H9 (cell line): Measurements from ENCODE around the gene GPR107. TPM values are rescaled to one million over a fixed set of nuclear protein-coding genes. Genes with fewer than 3 reads are reported as not detected.

Experiments used
- DNase-seq: peaks from one replicate; pipeline ENCODE4 v3.0.0-alpha.2; 2017
- H2AFZ ChIP-seq: one replicate; pipeline ENCODE4 v1.6.1; 2013; ENCODE audit warnings: mild to moderate bottlenecking, low read length, control low read depth, moderate library complexity
- H2AK5ac ChIP-seq: 2 replicates; pipeline ENCODE4 v1.6.1; 2013; ENCODE audit warnings: low read length, control low read depth, mixed read lengths; ENCODE audit not compliant: insufficient read length
- H2BK120ac ChIP-seq: one replicate; pipeline ENCODE4 v1.6.1; 2013; ENCODE audit warnings: low read depth, mild to moderate bottlenecking, low read length, control low read depth, inconsistent platforms; ENCODE audit not compliant: poor library complexity, severe bottlenecking
- H2BK12ac ChIP-seq: 2 replicates; pipeline ENCODE4 v1.6.1; 2013; ENCODE audit warnings: low read length, control low read depth, mixed read lengths, low read depth; ENCODE audit not compliant: insufficient read length
- H2BK15ac ChIP-seq: 2 replicates; pipeline ENCODE4 v1.6.1; 2013; ENCODE audit warnings: low read depth, low read length, control low read depth
- H2BK20ac ChIP-seq: one replicate; pipeline ENCODE4 v1.6.1; 2013; ENCODE audit warnings: low read depth, mild to moderate bottlenecking, low read length, control low read depth, inconsistent platforms; ENCODE audit not compliant: poor library complexity, severe bottlenecking
- H2BK5ac ChIP-seq: 2 replicates; pipeline ENCODE4 v1.6.1; 2013; ENCODE audit warnings: low read length, control low read depth, mixed read lengths; ENCODE audit not compliant: insufficient read length
- H3K14ac ChIP-seq: 2 replicates; pipeline ENCODE4 v1.6.1; 2013; ENCODE audit warnings: low read length, control low read depth; ENCODE audit not compliant: insufficient read depth
- H3K18ac ChIP-seq: 2 replicates; pipeline ENCODE4 v1.6.1; 2013; ENCODE audit warnings: low read depth, mild to moderate bottlenecking, mixed read lengths, low read length, control low read depth; ENCODE audit not compliant: insufficient read length
- H3K23ac ChIP-seq: 2 replicates; pipeline ENCODE4 v1.6.1; 2013; ENCODE audit warnings: low read length, control low read depth, mixed read lengths, low read depth; ENCODE audit not compliant: insufficient read length
- H3K23me2 ChIP-seq: 2 replicates; pipeline ENCODE4 v1.6.1; 2013; ENCODE audit warnings: low read depth, mild to moderate bottlenecking, mixed read lengths, low read length, control low read depth; ENCODE audit not compliant: insufficient read length, poor library complexity, severe bottlenecking
- H3K27ac ChIP-seq: 2 replicates; pipeline ENCODE4 v1.5.1; 2013; ENCODE audit warnings: low read length, control low read depth, mixed read lengths, low read depth; ENCODE audit not compliant: insufficient read length
- H3K27me3 ChIP-seq: 2 replicates; pipeline ENCODE4 v1.6.1; 2013; ENCODE audit warnings: low read length, control low read depth, inconsistent platforms; ENCODE audit not compliant: insufficient read depth
- H3K4ac ChIP-seq: 2 replicates; pipeline ENCODE4 v1.6.1; 2013; ENCODE audit warnings: low read depth, mild to moderate bottlenecking, control low read depth, inconsistent platforms, low read length, moderate library complexity
- H3K4me1 ChIP-seq: 2 replicates; pipeline ENCODE4 v1.6.1; 2013; ENCODE audit warnings: low read length, control low read depth, inconsistent platforms; ENCODE audit not compliant: insufficient read depth
- H3K4me2 ChIP-seq: 2 replicates; pipeline ENCODE4 v1.6.1; 2013; ENCODE audit warnings: low read length, control low read depth, mixed read lengths; ENCODE audit not compliant: insufficient read length, insufficient read depth
- H3K56ac ChIP-seq: 2 replicates; pipeline ENCODE4 v1.6.1; 2013; ENCODE audit warnings: low read depth, mild to moderate bottlenecking, mixed read lengths, low read length, control low read depth; ENCODE audit not compliant: insufficient read length
- H3K79me1 ChIP-seq: 2 replicates; pipeline ENCODE4 v1.6.1; 2013; ENCODE audit warnings: low read depth, mild to moderate bottlenecking, moderate library complexity, low read length, control low read depth, inconsistent platforms; ENCODE audit not compliant: insufficient read depth, poor library complexity, severe bottlenecking
- H3K79me2 ChIP-seq: 2 replicates; pipeline ENCODE4 v1.6.1; 2013; ENCODE audit warnings: low read length, control low read depth, inconsistent platforms; ENCODE audit not compliant: insufficient read depth
- H3K9ac ChIP-seq: 2 replicates; pipeline ENCODE4 v1.6.1; 2013; ENCODE audit warnings: low read length, control low read depth, mixed read lengths; ENCODE audit not compliant: insufficient read length; ENCODE audit errors: extremely low read depth
- H3K9me3 ChIP-seq: one replicate; pipeline ENCODE4 v1.6.1; 2013; ENCODE audit warnings: low read depth, low read length, inconsistent platforms; ENCODE audit not compliant: control insufficient read depth
- H3T11ph ChIP-seq: one replicate; pipeline ENCODE4 v1.6.1; 2013; ENCODE audit warnings: mild to moderate bottlenecking, low read length, control low read depth, inconsistent platforms
- H4K20me1 ChIP-seq: one replicate; pipeline ENCODE4 v1.6.1; 2013; ENCODE audit not compliant: control insufficient read depth, insufficient read length, insufficient read depth
- H4K5ac ChIP-seq: 2 replicates; pipeline ENCODE4 v1.6.1; 2013; ENCODE audit warnings: low read depth, mild to moderate bottlenecking, mixed read lengths, low read length, control low read depth; ENCODE audit not compliant: insufficient read length
- H4K8ac ChIP-seq: replicated peaks from 2 replicates; pipeline ENCODE4 v1.6.1; 2013; ENCODE audit warnings: low read length, control low read depth, mixed read lengths, low read depth; ENCODE audit not compliant: insufficient read length
- H4K91ac ChIP-seq: 2 replicates; pipeline ENCODE4 v1.6.1; 2013; ENCODE audit warnings: low read depth, mild to moderate bottlenecking, moderate library complexity, mixed read lengths, low read length, control low read depth; ENCODE audit not compliant: insufficient read length
- H3K27ac Mint-ChIP-seq, 3 experiments: 2 replicates in 2 of 3; 3 replicates in 1 of 3; pipeline ENCODE4 v1.8.0; 2020 to 2021; ENCODE audit warnings: mixed read lengths in 3 of 3, mild to moderate bottlenecking in 1 of 3, moderate library complexity in 1 of 3
- H3K27me3 Mint-ChIP-seq: 2 replicates; pipeline ENCODE4 v1.8.0; 2021; ENCODE audit warnings: low read depth, mild to moderate bottlenecking, moderate library complexity, mixed read lengths
- H3K36me3 Mint-ChIP-seq, 3 experiments: 2 replicates in 2 of 3; 3 replicates in 1 of 3; pipeline ENCODE4 v1.8.0; 2020 to 2021; ENCODE audit warnings: low read depth in 3 of 3, mixed read lengths in 3 of 3; ENCODE audit not compliant: insufficient read depth in 1 of 3
- H3K4me1 Mint-ChIP-seq, 2 experiments: 2 replicates each; pipeline ENCODE4 v1.8.0; 2020; ENCODE audit warnings: mixed read lengths in 2 of 2
- H3K4me3 Mint-ChIP-seq, 2 experiments: 2 replicates in 1 of 2; 3 replicates in 1 of 2; pipeline ENCODE4 v1.8.0; 2020 to 2021; ENCODE audit warnings: mild to moderate bottlenecking in 2 of 2, mixed read lengths in 2 of 2, moderate library complexity in 1 of 2
- H3K9me3 Mint-ChIP-seq, 2 experiments: 2 replicates in 1 of 2; 3 replicates in 1 of 2; pipeline ENCODE4 v1.8.0; 2020; ENCODE audit warnings: mild to moderate bottlenecking in 2 of 2, mixed read lengths in 2 of 2, moderate library complexity in 1 of 2
- CTCF ChIP-seq: fragments of 200-600 bp; sonication (generic); conservative IDR thresholded peaks from 3 replicates; pipeline ENCODE4 v1.8.0; 2021; ENCODE audit warnings: antibody characterized with exemption, mild to moderate bottlenecking
- WGBS: extraction: QIAGEN DNeasy Blood & Tissue Kit; methylation state at CpG from one replicate; pipeline ENCODE4 v1.1.7; 2013; ENCODE audit warnings: missing lambda C conversion rate, low lambda C conversion rate, mixed read lengths; ENCODE audit not compliant: insufficient read length; ENCODE audit errors: extremely low coverage; 5-methylcytosine and 5-hydroxymethylcytosine counted together
- total RNA-seq: library from RNA; stranded (reverse); gene quantifications from 2 replicates; pipeline ENCODE4 v1.2.1, GENCODE V29; 2021

The GPR107 gene
- total RNA-seq, 1 experiment from 2014 or later: 38.0 TPM

DNA sequence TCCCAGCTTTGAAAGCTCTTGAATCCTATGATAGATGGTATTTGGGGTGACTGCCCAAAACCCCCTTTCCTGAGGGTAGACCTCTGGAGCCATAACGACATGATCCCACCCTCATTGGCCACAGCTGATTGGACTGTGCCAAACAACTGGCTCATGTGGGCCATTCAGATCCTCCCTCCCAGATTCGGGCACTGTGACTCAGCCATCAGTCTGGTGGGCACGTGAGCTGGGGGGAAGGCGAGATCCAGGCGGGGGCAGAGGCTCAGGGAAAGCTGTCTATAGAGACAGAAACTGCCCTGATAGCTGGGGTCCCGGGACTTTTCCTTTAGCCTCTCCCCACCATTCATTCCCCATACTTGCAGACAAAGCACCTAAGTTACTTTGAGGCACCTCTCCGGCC is 103.4 kb downstream of the GPR107 start:
- Histone ChIP-seq H4K5ac (no peak overlapping the region), H2BK15ac (no peak overlapping the region), H3K23me2 (no peaks in the 10 kb centered on the region), H3K27ac (no peak overlapping the region), H2BK20ac (no peak overlapping the region), H3K27me3 (no peaks in the 10 kb centered on the region), H3K9ac (no peak overlapping the region), H3K56ac (no peak overlapping the region), H2BK120ac (no peak overlapping the region), H3K4me2 (no peak overlapping the region), H3K23ac (no peak overlapping the region), H3K4me1 (peaks cover 2% of the 10 kb centered on the region; the same call in 1 of the 2 replicates), H3T11ph (no peak overlapping the region), H3K79me1 (no peaks in the 10 kb centered on the region), H4K20me1 (no peaks in the 10 kb centered on the region), H2BK12ac (no peak overlapping the region), H3K18ac (no peak overlapping the region), H4K8ac (no peak overlapping the region), H2BK5ac (no peak overlapping the region), H3K79me2 (no peaks in the 10 kb centered on the region), H2AFZ (no peak overlapping the region), H3K9me3 (no peaks in the 10 kb centered on the region), H3K4ac (no peak overlapping the region), H4K91ac (no peak overlapping the region), H2AK5ac (no peak overlapping the region), H3K14ac (no peak overlapping the region)
- Mint-ChIP-seq H3K9me3 (no peaks in the 10 kb centered on the region), H3K4me1 (peaks cover 15 to 20% of the 10 kb centered on the region in 2 experiments), H3K4me3 (no peak overlapping the region), H3K36me3 (no peaks in the 10 kb centered on the region; a peak in 1 of 7 replicates), H3K27me3 (no peaks in the 10 kb centered on the region; the same call in 1 of the 2 replicates), H3K27ac (no peak overlapping the region)
- DNase-seq: no peak
- WGBS: no CpG with 5 or more reads among the region's 7 CpGs
- TF ChIP-seq CTCF: no peak
